A549 (cell line): ENCODE measurements around the gene PRLR.

ENCODE experiments used
- POLR2A ChIP-seq: IDR thresholded peaks from 2 replicates; pipeline ENCODE4 v1.6.1; 2012; ENCODE audit warnings: mild to moderate bottlenecking, low read length
- TF ChIP-seq, protein P1 (sequence below): fragments of >200 bp; sonication (Bioruptor Twin); formaldehyde crosslinking; IDR thresholded peaks from 3 replicates; pipeline ENCODE4 v1.5.1; 2016

DNA sequence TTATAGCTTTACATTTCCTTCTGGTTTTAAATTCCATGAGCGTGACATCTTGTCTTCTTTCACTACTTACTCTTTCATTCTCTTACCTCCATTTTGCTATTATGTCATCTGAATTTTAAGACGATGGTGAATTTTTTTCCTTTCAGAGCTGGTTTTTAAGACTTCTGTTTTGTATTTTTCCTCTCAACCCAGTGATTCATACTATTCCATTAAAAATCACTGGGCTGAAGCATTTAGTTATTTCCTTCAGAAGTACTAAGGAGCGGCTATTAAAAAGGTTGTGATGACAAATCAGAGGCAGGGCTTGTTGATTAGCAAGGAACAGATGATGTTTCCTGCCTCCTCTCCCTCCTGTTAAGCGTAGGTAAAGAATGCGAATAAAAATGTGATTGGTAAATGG, 199.0 kb downstream of the PRLR start:
- TF ChIP-seq POLR2A: no peak
- TF ChIP-seq, protein P1, sequence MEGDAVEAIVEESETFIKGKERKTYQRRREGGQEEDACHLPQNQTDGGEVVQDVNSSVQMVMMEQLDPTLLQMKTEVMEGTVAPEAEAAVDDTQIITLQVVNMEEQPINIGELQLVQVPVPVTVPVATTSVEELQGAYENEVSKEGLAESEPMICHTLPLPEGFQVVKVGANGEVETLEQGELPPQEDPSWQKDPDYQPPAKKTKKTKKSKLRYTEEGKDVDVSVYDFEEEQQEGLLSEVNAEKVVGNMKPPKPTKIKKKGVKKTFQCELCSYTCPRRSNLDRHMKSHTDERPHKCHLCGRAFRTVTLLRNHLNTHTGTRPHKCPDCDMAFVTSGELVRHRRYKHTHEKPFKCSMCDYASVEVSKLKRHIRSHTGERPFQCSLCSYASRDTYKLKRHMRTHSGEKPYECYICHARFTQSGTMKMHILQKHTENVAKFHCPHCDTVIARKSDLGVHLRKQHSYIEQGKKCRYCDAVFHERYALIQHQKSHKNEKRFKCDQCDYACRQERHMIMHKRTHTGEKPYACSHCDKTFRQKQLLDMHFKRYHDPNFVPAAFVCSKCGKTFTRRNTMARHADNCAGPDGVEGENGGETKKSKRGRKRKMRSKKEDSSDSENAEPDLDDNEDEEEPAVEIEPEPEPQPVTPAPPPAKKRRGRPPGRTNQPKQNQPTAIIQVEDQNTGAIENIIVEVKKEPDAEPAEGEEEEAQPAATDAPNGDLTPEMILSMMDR: no peak
